DMS153 (cell line): ENCODE measurements around the gene NMD3.
"Not testable (repeated sequence)": the region's sequence is repeated elsewhere in the genome, so short reads cannot be mapped to it uniquely, and the experiment has no call there.

Experiments
- DNase-seq: peaks from one replicate; lab custom pipeline; 2025; lab: John Stamatoyannopoulos, UW

Gene NMD3

GRCh38 chr3:161220850-161221753 is at the start of gene NMD3:
Gene NMD3, plus strand, starts transcription at chr3:161221311. Its CDS starts 703 bp downstream, at chr3:161222014.
- peak; percentile 87 for DNase-seq

GRCh38 chr3:161171639-161172552 is 49.2 kb upstream of the NMD3 start:
- no peak for DNase-seq

- DNase-seq, result no peak
These were observed 45.6 kb upstream of the NMD3 start for GRCh38 chr3:161175506-161175905.

GRCh38 chr3:161177991-161178390 is 43.1 kb upstream of the NMD3 start:
- no peak for DNase-seq

- not testable (repeated sequence) for DNase-seq
These were observed 39.7 kb upstream of the NMD3 start for GRCh38 chr3:161181371-161181770.

GRCh38 chr3:161187046-161187445 is 34.1 kb upstream of the NMD3 start:
- no peak for DNase-seq

- DNase-seq, result no peak
These were observed 23.0 kb upstream of the NMD3 start for GRCh38 chr3:161197855-161198850.

GRCh38 chr3:161199926-161200325 is 21.2 kb upstream of the NMD3 start:
- DNase-seq, result no peak

- no peak for DNase-seq
These were observed 17.5 kb upstream of the NMD3 start for GRCh38 chr3:161203485-161204098.

GRCh38 chr3:161208931-161209330 is 12.2 kb upstream of the NMD3 start:
- no peak for DNase-seq

GRCh38 chr3:161212171-161212771 is 8.8 kb upstream of the NMD3 start:
- no peak for DNase-seq

GRCh38 chr3:161212906-161213305 is 8.2 kb upstream of the NMD3 start:
- no peak for DNase-seq

- DNase-seq, result no peak
These were observed 7.5 kb upstream of the NMD3 start for GRCh38 chr3:161213644-161214043.

- no peak for DNase-seq
These were observed 5.9 kb upstream of the NMD3 start for GRCh38 chr3:161215185-161215584.

GRCh38 chr3:161217496-161217895 is 3.6 kb upstream of the NMD3 start:
- no peak for DNase-seq

- DNase-seq, result no peak
These were observed 1.6 kb upstream of the NMD3 start for GRCh38 chr3:161219495-161219894.

GRCh38 chr3:161221806-161222600 is 892 bp downstream of the NMD3 start:
- no peak for DNase-seq

- no peak for DNase-seq
These were observed 1.6 kb downstream of the NMD3 start for GRCh38 chr3:161222662-161223061.

GRCh38 chr3:161224786-161225185 is 3.7 kb downstream of the NMD3 start:
- no peak for DNase-seq
